ENCODE data around the gene TNFRSF12A. TPM values are rescaled to one million over a fixed set of nuclear protein-coding genes. Genes with fewer than 3 reads are reported as not detected.

The TNFRSF12A gene
- total and polyA plus RNA-seq, 10 of the 15 experiments (the other 5 are each of a cell fraction or from before 2014, with no cell fraction given): 0.35 to 1.7 (median 1.2) TPM; not detected in 2

DNA sequence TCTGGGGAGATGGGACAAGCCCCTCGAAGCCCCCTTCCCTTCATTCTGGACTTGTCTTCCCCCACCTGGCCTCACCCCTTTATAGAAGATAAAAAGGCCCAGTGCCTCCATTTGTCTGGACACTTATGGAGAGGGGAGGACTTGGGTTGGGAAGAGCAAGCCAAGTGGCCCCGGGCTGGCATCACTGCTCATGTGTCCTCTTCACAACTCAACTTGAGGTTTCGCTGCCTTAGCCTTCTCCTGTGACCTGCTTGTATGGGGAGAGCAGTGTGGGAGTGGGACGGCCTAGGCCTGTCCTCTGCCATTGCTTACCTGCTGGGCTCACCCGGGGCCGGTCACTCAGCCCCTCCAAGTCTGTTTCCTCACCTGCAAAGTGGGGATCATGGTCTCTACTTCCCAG lies 49.6 kb upstream of the TNFRSF12A start (continued):
- no peak for TF ChIP-seq HSF1 (IDR thresholded peaks at IDR 0.05; ENCODE audit: low read depth, low read length)
- TF ChIP-seq PAX5 (IDR thresholded peaks at IDR 0.05; ENCODE audit: borderline replicate concordance, low read depth, low read length): no peak
- TF ChIP-seq, protein P1, sequence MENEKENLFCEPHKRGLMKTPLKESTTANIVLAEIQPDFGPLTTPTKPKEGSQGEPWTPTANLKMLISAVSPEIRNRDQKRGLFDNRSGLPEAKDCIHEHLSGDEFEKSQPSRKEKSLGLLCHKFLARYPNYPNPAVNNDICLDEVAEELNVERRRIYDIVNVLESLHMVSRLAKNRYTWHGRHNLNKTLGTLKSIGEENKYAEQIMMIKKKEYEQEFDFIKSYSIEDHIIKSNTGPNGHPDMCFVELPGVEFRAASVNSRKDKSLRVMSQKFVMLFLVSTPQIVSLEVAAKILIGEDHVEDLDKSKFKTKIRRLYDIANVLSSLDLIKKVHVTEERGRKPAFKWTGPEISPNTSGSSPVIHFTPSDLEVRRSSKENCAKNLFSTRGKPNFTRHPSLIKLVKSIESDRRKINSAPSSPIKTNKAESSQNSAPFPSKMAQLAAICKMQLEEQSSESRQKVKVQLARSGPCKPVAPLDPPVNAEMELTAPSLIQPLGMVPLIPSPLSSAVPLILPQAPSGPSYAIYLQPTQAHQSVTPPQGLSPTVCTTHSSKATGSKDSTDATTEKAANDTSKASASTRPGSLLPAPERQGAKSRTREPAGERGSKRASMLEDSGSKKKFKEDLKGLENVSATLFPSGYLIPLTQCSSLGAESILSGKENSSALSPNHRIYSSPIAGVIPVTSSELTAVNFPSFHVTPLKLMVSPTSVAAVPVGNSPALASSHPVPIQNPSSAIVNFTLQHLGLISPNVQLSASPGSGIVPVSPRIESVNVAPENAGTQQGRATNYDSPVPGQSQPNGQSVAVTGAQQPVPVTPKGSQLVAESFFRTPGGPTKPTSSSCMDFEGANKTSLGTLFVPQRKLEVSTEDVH (IDR thresholded peaks at IDR 0.05; ENCODE audit: low read depth, partially characterized antibody): no peak

DNA sequence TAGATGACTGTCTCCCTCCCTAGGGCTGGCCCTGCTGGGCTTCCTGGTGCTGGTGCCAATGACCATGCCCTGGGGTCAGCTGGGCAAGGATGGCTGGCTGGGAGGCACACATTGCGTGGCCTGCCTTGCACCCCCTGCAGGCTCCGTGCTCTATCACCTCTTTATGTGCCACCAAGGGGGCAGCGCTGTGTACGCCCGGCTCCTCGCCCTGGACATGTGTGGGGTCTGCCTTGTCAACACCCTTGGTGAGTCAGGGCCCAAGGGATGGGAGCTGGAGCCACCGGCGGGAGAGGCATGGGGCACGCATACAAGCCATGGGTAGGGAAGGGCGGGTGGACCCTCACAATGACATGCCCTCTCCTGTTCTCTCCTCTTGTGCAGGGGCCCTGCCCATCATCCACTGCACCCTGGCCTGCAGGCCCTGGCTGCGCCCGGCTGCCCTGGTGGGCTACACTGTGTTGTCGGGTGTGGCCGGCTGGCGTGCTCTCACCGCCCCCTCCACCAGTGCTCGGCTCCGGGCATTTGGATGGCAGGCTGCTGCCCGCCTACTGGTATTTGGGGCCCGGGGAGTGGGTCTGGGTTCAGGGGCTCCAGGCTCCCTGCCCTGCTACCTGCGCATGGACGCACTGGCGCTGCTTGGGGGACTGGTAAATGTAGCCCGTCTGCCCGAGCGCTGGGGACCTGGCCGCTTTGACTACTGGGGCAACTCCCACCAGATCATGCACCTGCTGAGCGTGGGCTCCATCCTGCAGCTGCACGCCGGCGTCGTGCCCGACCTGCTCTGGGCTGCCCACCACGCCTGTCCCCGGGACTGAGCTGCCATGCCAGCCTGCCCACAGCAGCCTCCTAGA lies 48.8 kb upstream of the TNFRSF12A start:
- TF ChIP-seq POLR2A (IDR thresholded peaks at IDR 0.05; ENCODE audit: low read depth, low read length) (peak; percentile 54), SMC3 (IDR thresholded peaks at IDR 0.05; ENCODE audit: borderline replicate concordance, low read length) (no peak), SREBF1 (IDR thresholded peaks at IDR 0.05; ENCODE audit: low read length) (no peak), PML (IDR thresholded peaks at IDR 0.05; ENCODE audit: low read length) (peak; percentile 14; the same call in 1 of the 2 replicates), HDGF (IDR thresholded peaks at IDR 0.05) (no peak), ZSCAN29 (IDR thresholded peaks at IDR 0.05) (no peak)
- peak overlapping the region; percentile 84 for H3K4me2 ChIP-seq (ENCODE audit: control insufficient read depth, insufficient read depth)
- no peak overlapping the region for H3K9ac ChIP-seq (ENCODE audit: control insufficient read depth, insufficient read depth, low read length)
- H3K36me3 ChIP-seq (ENCODE audit: control insufficient read depth in 2 of 2, insufficient read depth in 2 of 2, low read length in 1 of 2): peaks cover 4 to 20% of the 10 kb centered on the region in 2 experiments; a peak in 3 of 4 replicates
- H3K4me1 ChIP-seq (ENCODE audit: control insufficient read depth, insufficient read depth, low read length): peaks cover 13% of the 10 kb centered on the region
- DNase-seq (ENCODE audit: low read depth, low spot score) (no peak), ATAC-seq (no peak), FAIRE-seq (no peak)
- BruUV-seq (replicated peaks): no TSS peak
- H3K27me3 ChIP-seq (replicated peaks in 1 of 2; ENCODE audit: control insufficient read depth in 2 of 2, insufficient read depth in 2 of 2, low read length in 1 of 2): no peaks in the 10 kb centered on the region
- ChIA-PET RAD21 (ENCODE audit: unreplicated experiment) (no interaction called here), SMC1A (ENCODE audit: uncharacterized antibody, unreplicated experiment) (no interaction called here), POLR2A (interaction anchor here (1.5 kb wide), 1 partner anchor 9 kb away, joined by 4 read pairs; the partner anchor contains the start of gene PKMYT1), CTCF (interaction anchor here (1.0 to 1.7 kb wide), 3 partner anchors 9 to 51 kb away, joined by 3 to 4 read pairs (median 4); partner anchors contain the start of gene PKMYT1)
- peak overlapping the region; percentile 91; the same call in 1 of the 2 replicates for H3K4me3 ChIP-seq
- H2AFZ ChIP-seq (ENCODE audit: control insufficient read depth, low read depth, low read length): no peak overlapping the region
- in situ Hi-C loops (cut with MboI) (no loop called here), intact Hi-C loops (cut with micrococcal nuclease; ENCODE audit: unreplicated experiment) (no loop called here)
- no peaks in the 10 kb centered on the region for H3K9me3 ChIP-seq (replicated peaks; ENCODE audit: control insufficient read depth, insufficient read depth, low read length)
- 78% methylated on average over 35 of the region's 35 CpGs for WGBS (ENCODE audit: insufficient coverage, insufficient replicate concordance, low lambda C conversion rate, missing lambda C conversion rate)
- no peaks in the 10 kb centered on the region for H4K20me1 ChIP-seq (ENCODE audit: control insufficient read depth, insufficient read depth)
- peaks cover 16% of the 10 kb centered on the region for H3K79me2 ChIP-seq (ENCODE audit: control insufficient read depth, insufficient read depth, low read length)
- no peak overlapping the region for H3K27ac ChIP-seq (ENCODE audit: control insufficient read depth, insufficient read depth)
